IMR-90 (cell line): ENCODE results near the gene SEL1L2. TPM values are rescaled to one million over a fixed set of nuclear protein-coding genes. Genes with fewer than 3 reads are reported as not detected.

ENCODE experiments used
- ATAC-seq: fragments of 200-7000 bp; cut with Tn5 transposase; 2 replicates; pipeline ENCODE4 v1.9.1; 2020; ENCODE audit warnings: low read depth, mild to moderate bottlenecking, moderate library complexity
- BruUV-seq: library from RNA; stranded (reverse); fragments of 400-500 nt; replicated peaks from 2 replicates; lab custom pipeline; 2021; lab: Mats Ljungman, UMichigan
- CTCF ChIA-PET: fragments of 300-600 bp; formaldehyde crosslinking; extraction: SDS; loops from one replicate; lab custom pipeline; 2021; ENCODE audit warnings: antibody characterized with exemption; lab: Yijun Ruan, JAX
- POLR2A ChIA-PET: fragments of 300-600 bp; sonication (Branson Sonifier 250); formaldehyde crosslinking; loops from one replicate; lab custom pipeline; 2022; ENCODE audit warnings: antibody characterized with exemption; ENCODE audit not compliant: unreplicated experiment; lab: Charles Lee
- DNase-seq: peaks from one replicate; pipeline ENCODE4 v3.0.0; 2013
- H2AFZ ChIP-seq: replicated peaks from 2 replicates; pipeline ENCODE3; 2013; ENCODE audit warnings: low read length, mild to moderate bottlenecking; ENCODE audit not compliant: poor library complexity
- H2AK5ac ChIP-seq: 2 replicates; pipeline ENCODE4 v1.6.1; 2013; ENCODE audit warnings: low read depth, low read length, inconsistent platforms
- H2AK9ac ChIP-seq: replicated peaks from 2 replicates; pipeline ENCODE3; 2013; ENCODE audit warnings: mild to moderate bottlenecking, low read depth, low read length, moderate library complexity; ENCODE audit not compliant: poor library complexity
- H2BK120ac ChIP-seq: 2 replicates; pipeline ENCODE4 v1.6.1; 2013; ENCODE audit warnings: low read depth, low read length, inconsistent platforms
- H2BK15ac ChIP-seq: 3 replicates; pipeline ENCODE4 v1.6.1; 2013; ENCODE audit warnings: low read depth, low read length, inconsistent platforms
- H2BK20ac ChIP-seq: 2 replicates; pipeline ENCODE4 v1.6.1; 2013; ENCODE audit warnings: low read depth, mild to moderate bottlenecking, inconsistent platforms, low read length, moderate library complexity
- H2BK5ac ChIP-seq: 2 replicates; pipeline ENCODE4 v1.6.1; 2013; ENCODE audit warnings: mild to moderate bottlenecking, low read depth, low read length, inconsistent platforms; ENCODE audit not compliant: poor library complexity, severe bottlenecking
- H3K14ac ChIP-seq: replicated peaks from 2 replicates; pipeline ENCODE4 v1.6.1; 2013; ENCODE audit warnings: low read depth, low read length, inconsistent platforms
- H3K18ac ChIP-seq: 2 replicates; pipeline ENCODE4 v1.6.1; 2013; ENCODE audit warnings: low read depth, low read length, control low read depth
- H3K23ac ChIP-seq: 2 replicates; pipeline ENCODE4 v1.6.1; 2013; ENCODE audit warnings: low read depth, low read length, inconsistent platforms
- H3K27ac ChIP-seq: 2 replicates; pipeline ENCODE4 v1.5.1; 2013; ENCODE audit warnings: mild to moderate bottlenecking, control low read depth, low read length; ENCODE audit not compliant: insufficient read depth
- H3K27me3 ChIP-seq: 2 replicates; pipeline ENCODE4 v1.6.1; 2013; ENCODE audit warnings: low read length; ENCODE audit not compliant: control insufficient read depth, insufficient read depth
- H3K36me3 ChIP-seq: 2 replicates; pipeline ENCODE4 v1.6.1; 2013; ENCODE audit warnings: low read length, mixed read lengths; ENCODE audit not compliant: control insufficient read depth, insufficient read depth
- H3K4ac ChIP-seq: 2 replicates; pipeline ENCODE4 v1.6.1; 2013; ENCODE audit warnings: low read depth, low read length, inconsistent platforms
- H3K4me1 ChIP-seq: 2 replicates; pipeline ENCODE4 v1.6.1; 2013; ENCODE audit warnings: low read length, mixed read lengths; ENCODE audit not compliant: control insufficient read depth, insufficient read depth
- H3K4me2 ChIP-seq: 2 replicates; pipeline ENCODE4 v1.6.1; 2013; ENCODE audit warnings: low read depth, mild to moderate bottlenecking, control low read depth, low read length, moderate library complexity
- H3K4me3 ChIP-seq: 2 replicates; pipeline ENCODE4 v1.5.1; 2013; ENCODE audit warnings: low read depth, mild to moderate bottlenecking, control low read depth, low read length, moderate library complexity; ENCODE audit not compliant: insufficient read depth
- H3K56ac ChIP-seq: 2 replicates; pipeline ENCODE4 v1.6.1; 2013; ENCODE audit warnings: low read length, inconsistent platforms; ENCODE audit not compliant: insufficient read depth; ENCODE audit errors: extremely low read depth
- H3K79me1 ChIP-seq, 2 experiments: 2 replicates each; pipeline ENCODE4 v1.6.1; 2013; ENCODE audit warnings: low read length in 2 of 2, inconsistent platforms in 1 of 2, low read depth in 1 of 2
- H3K9ac ChIP-seq: 2 replicates; pipeline ENCODE4 v1.6.1; 2013; ENCODE audit warnings: low read depth, low read length, control low read depth
- H3K9me1 ChIP-seq: 2 replicates; pipeline ENCODE4 v1.6.1; 2013; ENCODE audit warnings: low read length, inconsistent platforms; ENCODE audit not compliant: insufficient read depth
- H3K9me3 ChIP-seq: 2 replicates; pipeline ENCODE4 v1.6.1; 2013; ENCODE audit warnings: low read length; ENCODE audit not compliant: control insufficient read depth, insufficient read depth
- H4K20me1 ChIP-seq: 2 replicates; pipeline ENCODE4 v1.6.1; 2013; ENCODE audit warnings: low read length, inconsistent platforms; ENCODE audit not compliant: insufficient read depth
- H4K5ac ChIP-seq: 2 replicates; pipeline ENCODE4 v1.6.1; 2013; ENCODE audit warnings: mild to moderate bottlenecking, low read depth, low read length, control low read depth
- H4K8ac ChIP-seq, 2 experiments: 2 replicates each; pipeline ENCODE4 v1.6.1; 2013; ENCODE audit warnings: low read depth in 2 of 2, low read length in 2 of 2, control low read depth in 1 of 2, inconsistent platforms in 1 of 2
- H4K91ac ChIP-seq: 2 replicates; pipeline ENCODE4 v1.6.1; 2013; ENCODE audit warnings: low read depth, low read length, inconsistent platforms; ENCODE audit not compliant: insufficient read depth
- CEBPB ChIP-seq: IDR thresholded peaks from 2 replicates; pipeline ENCODE4 v1.6.1; 2012; ENCODE audit warnings: low read depth, low read length, improper control_type of control experiment
- CHD1 ChIP-seq: IDR thresholded peaks from 2 replicates; pipeline ENCODE4 v1.6.1; 2012; ENCODE audit warnings: low read depth, low read length, improper control_type of control experiment
- POLR2A ChIP-seq: IDR thresholded peaks from 2 replicates; pipeline ENCODE4 v1.6.1; 2012; ENCODE audit warnings: mild to moderate bottlenecking, low read depth, low read length
- RFX5 ChIP-seq: IDR thresholded peaks from 2 replicates; pipeline ENCODE4 v1.8.0; 2012; ENCODE audit warnings: low read depth, mild to moderate bottlenecking, low read length, moderate library complexity
- SMC3 ChIP-seq: fragments of 150-350 bp; IDR thresholded peaks from 2 replicates; pipeline ENCODE4 v1.6.1; 2016; ENCODE audit warnings: low read depth, mild to moderate bottlenecking, antibody characterized with exemption, low read length, moderate library complexity
- WGBS, 2 experiments: methylation state at CpG; one replicate each; pipeline versions ENCODE4 v1.1.5 to v1.1.7; 2013; ENCODE audit warnings: missing lambda C conversion rate in 2 of 2; ENCODE audit not compliant: insufficient read length in 1 of 2; ENCODE audit errors: extremely low coverage in 2 of 2; 5-methylcytosine and 5-hydroxymethylcytosine counted together
- dilution Hi-C: fragments of 300-500 bp; cut with HindIII; formaldehyde crosslinking; loops from one replicate; pipeline ENCODE4 v1.14.3; 2018; ENCODE audit warnings: low sequenced_read_pairs; ENCODE audit not compliant: unreplicated experiment
- in situ Hi-C: fragments of 300-500 bp; cut with MboI; formaldehyde crosslinking; loops from 3 replicates; pipeline ENCODE4 v1.14.3; 2019; ENCODE audit warnings: low sequenced_read_pairs, inconsistent platforms, mixed read lengths
- intact Hi-C: fragments of 100-400 bp; cut with micrococcal nuclease; formaldehyde crosslinking; loops from 2 replicates; pipeline ENCODE4 v1.10.0; 2022
- polyA plus RNA-seq, 3 experiments: library from polyadenylated mRNA; depleted of rRNA; stranded (reverse); fragments of >200 nt; gene quantifications; 2 replicates each; pipeline ENCODE4 v1.2.3, GENCODE V29; 2012; ENCODE audit warnings: low replicate concordance in 1 of 3
- total RNA-seq: library from RNA; depleted of rRNA; stranded (reverse); fragments of >200 nt; gene quantifications from 2 replicates; pipeline ENCODE4 v1.2.3, GENCODE V29; 2012
- TF ChIP-seq, protein P1 (sequence below): conservative IDR thresholded peaks from 2 replicates; pipeline ENCODE4 v1.5.1; 2012; ENCODE audit warnings: mild to moderate bottlenecking, low read depth, low read length, improper control_type of control experiment

Gene SEL1L2
- total and polyA plus RNA-seq, 2 of the 4 experiments (the other 2 are of a cell fraction) = not detected

GRCh38 chr20:14033310-14033709 lies 42.9 kb upstream of the SEL1L2 start:
- Histone ChIP-seq H3K4me2 (no peak overlapping the region), H4K5ac (no peak overlapping the region), H3K56ac (no peak overlapping the region), H3K23ac (no peak overlapping the region), H4K8ac (no peak overlapping the region), H2AK5ac (no peak overlapping the region), H3K27ac (no peak overlapping the region), H3K9me3 (peaks cover 7% of the 10 kb centered on the region; the same call in 1 of the 2 replicates), H2AFZ (no peak overlapping the region), H2BK5ac (no peak overlapping the region), H3K18ac (no peak overlapping the region), H3K27me3 (no peaks in the 10 kb centered on the region), H4K91ac (no peak overlapping the region), H3K4ac (no peak overlapping the region), H3K4me1 (no peaks in the 10 kb centered on the region), H3K9me1 (no peaks in the 10 kb centered on the region), H4K20me1 (no peaks in the 10 kb centered on the region), H2BK20ac (no peak overlapping the region), H3K79me1 (no peaks in the 10 kb centered on the region), H3K14ac (no peak overlapping the region), H2BK120ac (no peak overlapping the region), H3K4me3 (no peak overlapping the region), H2AK9ac (no peak overlapping the region), H3K9ac (no peak overlapping the region), H3K36me3 (no peaks in the 10 kb centered on the region), H2BK15ac (no peak overlapping the region)
- DNase-seq (no peak), ATAC-seq (no peak)
- CTCF ChIA-PET = no interaction called here
- BruUV-seq = no TSS peak
- no CpG with 5 or more reads among the region's 1 CpG for WGBS, 2 experiments
- TF ChIP-seq CEBPB (no peak), RFX5 (no peak), SMC3 (no peak), CHD1 (no peak), POLR2A (no peak)
- TF ChIP-seq, protein P1, sequence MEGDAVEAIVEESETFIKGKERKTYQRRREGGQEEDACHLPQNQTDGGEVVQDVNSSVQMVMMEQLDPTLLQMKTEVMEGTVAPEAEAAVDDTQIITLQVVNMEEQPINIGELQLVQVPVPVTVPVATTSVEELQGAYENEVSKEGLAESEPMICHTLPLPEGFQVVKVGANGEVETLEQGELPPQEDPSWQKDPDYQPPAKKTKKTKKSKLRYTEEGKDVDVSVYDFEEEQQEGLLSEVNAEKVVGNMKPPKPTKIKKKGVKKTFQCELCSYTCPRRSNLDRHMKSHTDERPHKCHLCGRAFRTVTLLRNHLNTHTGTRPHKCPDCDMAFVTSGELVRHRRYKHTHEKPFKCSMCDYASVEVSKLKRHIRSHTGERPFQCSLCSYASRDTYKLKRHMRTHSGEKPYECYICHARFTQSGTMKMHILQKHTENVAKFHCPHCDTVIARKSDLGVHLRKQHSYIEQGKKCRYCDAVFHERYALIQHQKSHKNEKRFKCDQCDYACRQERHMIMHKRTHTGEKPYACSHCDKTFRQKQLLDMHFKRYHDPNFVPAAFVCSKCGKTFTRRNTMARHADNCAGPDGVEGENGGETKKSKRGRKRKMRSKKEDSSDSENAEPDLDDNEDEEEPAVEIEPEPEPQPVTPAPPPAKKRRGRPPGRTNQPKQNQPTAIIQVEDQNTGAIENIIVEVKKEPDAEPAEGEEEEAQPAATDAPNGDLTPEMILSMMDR = no peak
- POLR2A ChIA-PET = no interaction called here
- in situ Hi-C loops (no loop called here), dilution Hi-C loops (no loop called here), intact Hi-C loops (no loop called here)
